Suppressor macrophage (primary cell): ENCODE measurements around the gene LSM2.
A peak's percentile ranks its signal among the peaks of the same experiment; 100 is the strongest.
"Not testable (repeated sequence)": the region's sequence is repeated elsewhere in the genome, so short reads cannot be mapped to it uniquely, and the experiment has no call there.

ENCODE experiments used
- DNase-seq, 4 experiments: peaks; one replicate each; pipeline ENCODE4 v3.0.0-alpha.2; 2020 to 2022
- total RNA-seq, 17 experiments: gene quantifications; one replicate each; lab custom pipeline; 2026; ENCODE audit warnings: mixed read lengths in 6 of 17, inconsistent platforms in 3 of 17; lab: John Stamatoyannopoulos, UW

The LSM2 gene
- total RNA-seq: 9.5 to 21.7 (median 14.9) reads per million in 17 experiments

DNA sequence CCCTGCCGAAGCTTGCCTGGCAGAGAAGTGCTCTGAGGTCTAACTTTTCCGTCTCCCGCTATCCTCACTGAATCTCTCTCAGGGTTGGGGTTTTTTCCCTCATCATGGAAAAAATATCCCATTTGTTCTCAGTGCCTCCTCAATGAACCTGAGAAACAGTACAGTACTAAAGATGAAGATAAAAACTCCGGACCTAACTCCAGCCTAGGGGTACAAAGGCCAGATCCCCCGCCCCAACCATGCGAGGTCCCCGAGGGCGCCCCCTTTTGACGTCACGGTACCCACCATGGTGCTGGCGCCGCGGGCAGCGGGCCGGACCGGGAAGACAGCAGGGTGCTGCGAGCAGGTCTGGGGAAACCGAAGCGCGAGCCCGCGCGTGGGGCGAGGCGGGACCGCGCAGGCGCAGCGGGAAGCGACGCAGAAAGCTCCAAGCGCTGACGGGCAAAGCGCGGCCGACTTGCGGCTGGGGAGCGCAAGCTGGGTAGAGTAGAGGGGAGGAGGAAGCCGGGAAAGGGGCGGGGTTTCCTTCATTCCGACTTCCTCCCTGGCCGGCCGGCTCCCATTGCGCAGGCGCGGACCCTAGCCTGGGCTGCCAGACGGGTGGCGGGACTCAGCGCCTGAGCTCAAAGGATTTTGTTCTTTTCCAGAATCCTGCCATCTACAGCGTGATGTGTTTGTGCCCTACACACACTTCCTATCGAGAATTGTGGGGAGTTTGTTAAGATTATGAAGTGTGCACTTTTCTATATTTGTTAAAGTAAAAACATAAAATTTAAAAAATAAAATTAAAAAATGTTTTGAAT, at the start of gene LSM2:
TSS of gene LSM2 (minus strand) at position 497 of the 803 bp plus-strand sequence. CDS start at position 288, 209 bp downstream.
- peak; percentile 99 for DNase-seq

GRCh38 chr6:31851980-31852718, 45.4 kb upstream of the LSM2 start:
- not testable (repeated sequence) for DNase-seq

- no peak for DNase-seq
Observed at GRCh38 chr6:31851485-31851832, 44.7 kb upstream of the LSM2 start.

DNA sequence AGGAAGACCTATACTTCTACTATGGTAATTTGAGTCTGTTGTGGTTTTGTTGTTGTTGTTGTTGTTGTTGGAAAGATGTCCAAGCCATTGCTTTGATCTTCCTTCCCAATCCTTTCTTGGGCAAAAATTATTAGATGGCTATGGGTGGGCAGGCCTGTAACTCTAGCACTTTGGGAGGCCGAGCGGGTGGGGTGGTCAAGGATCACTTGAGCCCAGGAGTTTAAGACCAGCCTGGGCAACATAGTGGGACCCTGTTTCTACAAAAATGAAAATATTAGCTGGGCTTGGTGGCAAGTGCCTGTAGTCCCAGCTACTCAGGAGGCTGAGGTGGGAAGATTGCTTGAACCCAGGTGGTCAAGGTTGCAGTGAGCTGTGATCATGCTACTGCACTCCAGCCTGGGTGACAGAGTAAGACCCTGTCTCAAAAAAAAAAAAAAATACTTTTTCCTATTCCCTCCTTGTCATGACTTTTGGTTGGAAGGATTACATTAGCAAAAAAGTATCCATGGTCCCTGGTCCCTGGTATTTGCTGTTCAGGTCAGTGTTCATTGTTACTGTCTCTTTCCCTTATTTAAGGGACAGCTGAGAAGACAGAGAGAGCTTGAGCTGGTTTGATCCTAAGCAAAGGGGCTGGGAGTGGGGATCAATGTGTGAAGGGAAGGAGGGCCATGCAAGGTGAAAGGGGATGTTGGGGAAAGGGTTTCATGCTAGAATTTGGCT, 44.2 kb upstream of the LSM2 start:
- DNase-seq: no peak

- DNase-seq: no peak
Observed at GRCh38 chr6:31847276-31847978, 40.7 kb upstream of the LSM2 start.

DNA sequence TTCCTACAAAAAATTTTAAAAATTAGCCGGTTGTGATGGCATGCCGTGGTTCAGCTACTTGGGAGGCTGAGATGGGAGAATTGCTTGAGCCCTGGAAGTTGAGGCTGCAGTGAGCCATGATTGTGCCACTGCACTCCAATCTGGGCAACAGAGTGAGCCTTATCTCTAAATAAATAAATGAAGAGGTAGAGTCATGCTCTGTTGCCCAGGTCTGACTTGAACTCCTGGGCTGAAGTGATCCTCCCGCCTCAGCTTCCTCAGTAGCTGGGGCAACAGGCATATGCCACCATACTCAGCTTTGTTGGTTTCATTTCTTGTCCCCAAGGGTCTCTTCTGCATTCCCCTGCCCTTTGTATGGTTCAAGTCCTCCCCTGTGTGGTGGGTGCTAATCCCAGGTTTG, 37.7 kb upstream of the LSM2 start:
- DNase-seq: no peak

GRCh38 chr6:31842053-31842452, 35.3 kb upstream of the LSM2 start:
- no peak for DNase-seq

GRCh38 chr6:31839779-31840126, 33.0 kb upstream of the LSM2 start:
- DNase-seq: not testable (repeated sequence)

GRCh38 chr6:31838968-31839367, 32.2 kb upstream of the LSM2 start:
- DNase-seq: no peak

GRCh38 chr6:31838114-31838553, 31.4 kb upstream of the LSM2 start:
- DNase-seq: not testable (repeated sequence)

- DNase-seq: peak in 1 of 4 experiments; percentile 19
Observed at GRCh38 chr6:31837369-31838113, 30.8 kb upstream of the LSM2 start.

- peak; percentile 40 to 69 (median 60) for DNase-seq
Observed at GRCh38 chr6:31836474-31837368, 30.0 kb upstream of the LSM2 start.

GRCh38 chr6:31836047-31836473, 29.3 kb upstream of the LSM2 start:
- DNase-seq: peak in 1 of 4 experiments; percentile 18

- DNase-seq: peak; percentile 88 to 95 (median 92)
Observed at GRCh38 chr6:31834367-31835250, 27.8 kb upstream of the LSM2 start.

- DNase-seq: peak in 3 of 4 experiments; percentile 49 to 53 (median 52)
Observed at GRCh38 chr6:31831350-31832215, 24.8 kb upstream of the LSM2 start.

DNA sequence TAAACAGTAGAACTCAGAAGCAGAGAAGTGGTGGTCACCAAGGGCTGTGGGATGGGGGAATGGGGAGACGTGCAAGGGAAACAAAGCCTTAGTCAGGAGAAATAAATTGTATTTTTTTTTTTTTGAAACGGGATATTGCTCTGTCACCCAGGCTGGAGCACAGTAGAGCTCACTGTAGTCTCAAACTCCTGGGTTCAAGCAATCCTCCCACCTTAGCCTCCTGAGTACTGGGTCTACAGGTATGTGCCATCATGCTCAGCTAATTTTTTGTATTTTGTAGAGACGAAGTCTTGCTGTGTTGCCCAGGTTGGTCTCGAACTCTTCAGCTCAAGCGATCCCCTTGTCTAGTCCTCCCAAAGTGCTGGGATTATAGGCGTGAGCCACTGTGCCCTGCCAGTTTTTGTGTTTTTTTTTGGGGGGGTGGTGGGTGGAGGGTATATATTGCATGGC, 24.1 kb upstream of the LSM2 start:
- DNase-seq: no peak

- DNase-seq: peak; percentile 18 to 73 (median 52)
Observed at GRCh38 chr6:31829633-31830283, 23.0 kb upstream of the LSM2 start.
